NCI-H1105 treated with DMSO at 0.1 percent for 48 hours (cell line): ENCODE results near the gene SELENOP.

ENCODE experiments used
- DNase-seq: peaks from one replicate; lab custom pipeline; 2025; lab: John Stamatoyannopoulos, UW

The SELENOP gene

GRCh38 chr5:42798284-42799240 lies 13.1 kb downstream of the SELENOP start:
- no peak for DNase-seq

GRCh38 chr5:42791151-42791550 lies 20.5 kb downstream of the SELENOP start:
- peak; percentile 75 for DNase-seq

GRCh38 chr5:42787845-42788244 lies 23.8 kb downstream of the SELENOP start:
- no peak for DNase-seq

GRCh38 chr5:42787073-42787472 lies 24.6 kb downstream of the SELENOP start:
- DNase-seq: no peak

GRCh38 chr5:42785756-42786155 lies 25.9 kb downstream of the SELENOP start:
- no peak for DNase-seq

GRCh38 chr5:42784132-42784531 lies 27.6 kb downstream of the SELENOP start:
- DNase-seq: no peak

GRCh38 chr5:42781584-42781983 lies 30.1 kb downstream of the SELENOP start:
- DNase-seq: no peak

- no peak for DNase-seq
These were observed 32.6 kb downstream of the SELENOP start for GRCh38 chr5:42779083-42779482.

GRCh38 chr5:42772265-42772993 lies 39.3 kb downstream of the SELENOP start:
- DNase-seq: no peak

GRCh38 chr5:42770003-42770402 lies 41.7 kb downstream of the SELENOP start:
- DNase-seq: no peak

GRCh38 chr5:42768106-42768504 lies 43.6 kb downstream of the SELENOP start:
- no peak for DNase-seq

- peak; percentile 60 for DNase-seq
These were observed 44.1 kb downstream of the SELENOP start for GRCh38 chr5:42767491-42768105.

GRCh38 chr5:42761791-42762190 lies 49.9 kb downstream of the SELENOP start:
- no peak for DNase-seq

GRCh38 chr5:42760426-42760825 lies 51.3 kb downstream of the SELENOP start:
- no peak for DNase-seq

- no peak for DNase-seq
These were observed 52.2 kb downstream of the SELENOP start for GRCh38 chr5:42759456-42759855.

GRCh38 chr5:42756606-42757601 lies 54.8 kb downstream of the SELENOP start, which contains the start of gene CCDC152:
CCDC152 (plus strand) TSS chr5:42756818; CDS start chr5:42759122, 2,304 bp downstream.
- no peak for DNase-seq

- no peak for DNase-seq
These were observed 58.6 kb downstream of the SELENOP start for GRCh38 chr5:42753099-42753498.

- DNase-seq: no peak
These were observed 60.6 kb downstream of the SELENOP start for GRCh38 chr5:42751044-42751443.

GRCh38 chr5:42750507-42750906 lies 61.2 kb downstream of the SELENOP start:
- DNase-seq: no peak
